Measurements from ENCODE around the gene IRF8. TPM values are rescaled to one million over a fixed set of nuclear protein-coding genes. Genes with fewer than 3 reads are reported as not detected.
A peak's percentile ranks its signal among the peaks of the same experiment; 100 is the strongest.

The IRF8 gene
- total RNA-seq, 1 donor from 2014 or later, result 0.59 TPM

DNA sequence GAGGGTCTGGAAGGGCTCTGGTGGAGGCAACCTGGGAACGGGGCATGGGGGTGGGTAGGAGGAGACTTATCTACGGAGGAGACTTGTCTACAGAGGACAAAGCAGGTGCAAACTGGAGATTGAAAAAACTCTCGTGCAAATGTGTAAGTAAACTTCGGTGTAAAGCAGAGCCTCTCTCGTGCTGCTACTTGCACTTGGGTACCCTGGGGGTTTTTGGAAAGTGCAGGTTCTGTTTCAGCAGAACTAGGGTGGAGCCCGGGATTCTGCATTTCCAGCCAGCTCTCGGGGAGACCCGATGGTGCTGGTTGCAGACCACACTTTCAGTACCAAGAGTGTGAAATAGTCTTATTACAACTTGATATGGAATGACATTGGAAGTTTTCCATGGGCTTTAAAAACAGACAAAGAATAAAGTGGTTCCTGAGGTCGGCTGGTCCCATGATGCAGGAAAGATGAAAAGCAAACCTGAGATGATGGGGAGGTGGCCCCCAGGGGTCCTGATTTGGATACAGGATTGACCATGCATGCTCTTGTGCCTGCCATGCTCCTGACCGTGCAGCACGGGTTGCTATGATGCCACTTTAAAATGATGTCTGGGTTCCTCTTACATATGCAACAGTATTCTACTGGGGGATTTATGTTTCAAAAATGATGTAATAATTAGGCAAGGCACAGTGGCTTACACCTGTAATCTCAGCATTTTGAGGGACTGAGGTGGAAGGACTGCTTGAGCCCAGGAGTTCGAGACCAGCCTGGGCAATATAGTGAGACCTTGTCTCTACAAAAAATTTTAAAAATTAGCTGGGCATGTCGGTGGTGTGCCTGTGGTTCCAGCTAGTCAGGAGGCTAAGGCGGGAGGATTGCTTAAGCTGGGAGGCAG, 69.3 kb downstream of the IRF8 start:
- peaks cover 49% of the 10 kb centered on the region for H3K27me3 Mint-ChIP-seq (ENCODE audit: low read depth, unreplicated experiment)
- H3K9me3 ChIP-seq (ENCODE audit: insufficient read depth, low read depth, low read length), result no peaks in the 10 kb centered on the region
- no peak overlapping the region for H3K4me2 ChIP-seq (ENCODE audit: low read length)
- H3K9me3 Mint-ChIP-seq (ENCODE audit: unreplicated experiment), result peaks cover 4% of the 10 kb centered on the region
- no peak overlapping the region for H2AFZ ChIP-seq (ENCODE audit: low read depth, low read length)
- no peaks in the 10 kb centered on the region for H3K79me2 ChIP-seq (ENCODE audit: insufficient read depth, low read length)
- no peaks in the 10 kb centered on the region for H4K20me1 ChIP-seq (ENCODE audit: insufficient read depth, low read length)
- peaks cover 39% of the 10 kb centered on the region for H3K4me1 Mint-ChIP-seq (ENCODE audit: low read depth, unreplicated experiment)
- peaks cover 3% of the 10 kb centered on the region for H3K36me3 Mint-ChIP-seq (ENCODE audit: low read depth, unreplicated experiment)
- no peak overlapping the region for H3K9ac ChIP-seq (ENCODE audit: low read length)
- no peak for TF ChIP-seq EZH2 (IDR thresholded peaks at IDR 0.05; ENCODE audit: insufficient read depth, low read length)
- TF ChIP-seq, protein P1, sequence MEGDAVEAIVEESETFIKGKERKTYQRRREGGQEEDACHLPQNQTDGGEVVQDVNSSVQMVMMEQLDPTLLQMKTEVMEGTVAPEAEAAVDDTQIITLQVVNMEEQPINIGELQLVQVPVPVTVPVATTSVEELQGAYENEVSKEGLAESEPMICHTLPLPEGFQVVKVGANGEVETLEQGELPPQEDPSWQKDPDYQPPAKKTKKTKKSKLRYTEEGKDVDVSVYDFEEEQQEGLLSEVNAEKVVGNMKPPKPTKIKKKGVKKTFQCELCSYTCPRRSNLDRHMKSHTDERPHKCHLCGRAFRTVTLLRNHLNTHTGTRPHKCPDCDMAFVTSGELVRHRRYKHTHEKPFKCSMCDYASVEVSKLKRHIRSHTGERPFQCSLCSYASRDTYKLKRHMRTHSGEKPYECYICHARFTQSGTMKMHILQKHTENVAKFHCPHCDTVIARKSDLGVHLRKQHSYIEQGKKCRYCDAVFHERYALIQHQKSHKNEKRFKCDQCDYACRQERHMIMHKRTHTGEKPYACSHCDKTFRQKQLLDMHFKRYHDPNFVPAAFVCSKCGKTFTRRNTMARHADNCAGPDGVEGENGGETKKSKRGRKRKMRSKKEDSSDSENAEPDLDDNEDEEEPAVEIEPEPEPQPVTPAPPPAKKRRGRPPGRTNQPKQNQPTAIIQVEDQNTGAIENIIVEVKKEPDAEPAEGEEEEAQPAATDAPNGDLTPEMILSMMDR (IDR thresholded peaks at IDR 0.05; ENCODE audit: insufficient read depth, low read depth, low read length), result no peak
- H3K36me3 ChIP-seq (ENCODE audit: insufficient read depth, low read length), result no peaks in the 10 kb centered on the region
- DNase-seq (ENCODE audit: low read depth) (no peak), FAIRE-seq (no peak)
- H3K27ac Mint-ChIP-seq (ENCODE audit: unreplicated experiment), result peak overlapping the region; percentile 83
- H3K4me3 ChIP-seq (ENCODE audit: insufficient read depth, low read depth, low read length), result no peak overlapping the region
- no peak overlapping the region for H3K27ac ChIP-seq (ENCODE audit: low read depth, low read length)
- H3K4me3 Mint-ChIP-seq (ENCODE audit: unreplicated experiment), result no peak overlapping the region
- H3K27me3 ChIP-seq (ENCODE audit: insufficient read depth, low read length), result peaks cover 22% of the 10 kb centered on the region
- peaks cover 13% of the 10 kb centered on the region for H3K4me1 ChIP-seq (ENCODE audit: insufficient read depth, low read length)

DNA sequence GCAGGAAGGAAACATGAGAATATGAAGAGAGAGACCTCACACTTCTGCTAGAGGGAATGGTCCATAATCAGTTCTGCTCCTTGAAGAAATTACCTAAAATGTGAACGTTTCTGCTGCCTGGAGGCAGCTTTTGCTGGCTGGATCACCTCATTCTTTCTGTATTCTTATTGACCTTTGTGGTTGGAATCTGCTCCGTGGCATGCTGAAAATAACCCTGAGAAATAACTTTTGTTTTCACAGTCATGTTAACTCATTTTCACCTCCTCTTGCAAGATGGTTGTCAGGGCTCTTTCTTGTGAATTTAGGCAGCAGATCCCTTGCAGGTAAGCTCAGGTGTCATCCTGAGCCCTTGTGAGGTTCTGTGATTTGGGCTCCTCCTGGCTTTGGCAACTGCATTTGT, 70.2 kb downstream of the IRF8 start:
- Histone ChIP-seq H3K4me3 (ENCODE audit: insufficient read depth, low read depth, low read length) (no peak overlapping the region), H3K27ac (ENCODE audit: low read depth, low read length) (no peak overlapping the region), H3K79me2 (ENCODE audit: insufficient read depth, low read length) (no peaks in the 10 kb centered on the region), H3K9me3 (ENCODE audit: insufficient read depth, low read depth, low read length) (no peaks in the 10 kb centered on the region), H3K27me3 (ENCODE audit: insufficient read depth, low read length) (peaks cover 15% of the 10 kb centered on the region), H2AFZ (ENCODE audit: low read depth, low read length) (no peak overlapping the region), H3K4me2 (ENCODE audit: low read length) (peak overlapping the region; percentile 64), H3K9ac (ENCODE audit: low read length) (no peak overlapping the region), H3K36me3 (ENCODE audit: insufficient read depth, low read length) (no peaks in the 10 kb centered on the region), H4K20me1 (ENCODE audit: insufficient read depth, low read length) (no peaks in the 10 kb centered on the region), H3K4me1 (ENCODE audit: insufficient read depth, low read length) (peaks cover 13% of the 10 kb centered on the region)
- H3K4me1 Mint-ChIP-seq (ENCODE audit: low read depth, unreplicated experiment), result peaks cover 39% of the 10 kb centered on the region
- peak overlapping the region; percentile 83 for H3K27ac Mint-ChIP-seq (ENCODE audit: unreplicated experiment)
- DNase-seq (ENCODE audit: low read depth) (peak; percentile 77), FAIRE-seq (no peak)
- peaks cover 43% of the 10 kb centered on the region for H3K27me3 Mint-ChIP-seq (ENCODE audit: low read depth, unreplicated experiment)
- no peak for TF ChIP-seq EZH2 (IDR thresholded peaks at IDR 0.05; ENCODE audit: insufficient read depth, low read length)
- TF ChIP-seq, protein P1 (IDR thresholded peaks at IDR 0.05; ENCODE audit: insufficient read depth, low read depth, low read length), result no peak
- peak overlapping the region; percentile 8 for H3K4me3 Mint-ChIP-seq (ENCODE audit: unreplicated experiment)
- H3K9me3 Mint-ChIP-seq (ENCODE audit: unreplicated experiment), result peaks cover 4% of the 10 kb centered on the region
- peaks cover 3% of the 10 kb centered on the region for H3K36me3 Mint-ChIP-seq (ENCODE audit: low read depth, unreplicated experiment)

DNA sequence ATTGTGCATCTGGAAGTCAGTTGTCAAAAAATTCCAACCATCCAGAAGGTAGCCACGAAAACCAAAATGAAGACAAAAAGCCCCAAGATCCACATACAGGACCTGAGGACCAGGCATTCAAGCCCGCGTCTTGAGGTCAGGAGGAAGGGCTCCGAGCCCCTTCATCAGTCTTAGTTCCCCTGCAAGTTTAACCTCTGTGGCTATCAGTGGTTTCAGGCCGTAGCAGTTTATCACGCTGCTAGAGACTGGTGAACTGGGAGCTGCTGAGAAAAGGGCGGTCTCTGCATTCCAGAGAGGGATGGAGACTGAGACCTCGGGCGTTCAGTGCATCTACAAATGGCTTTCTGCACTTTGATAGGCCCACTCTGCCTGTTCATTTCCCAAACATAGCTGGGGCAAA, 70.6 kb downstream of the IRF8 start:
- Histone ChIP-seq H3K9ac (ENCODE audit: low read length) (no peak overlapping the region), H3K36me3 (ENCODE audit: insufficient read depth, low read length) (no peaks in the 10 kb centered on the region), H2AFZ (ENCODE audit: low read depth, low read length) (no peak overlapping the region), H3K4me2 (ENCODE audit: low read length) (peak overlapping the region; percentile 64), H3K4me3 (ENCODE audit: insufficient read depth, low read depth, low read length) (no peak overlapping the region), H3K4me1 (ENCODE audit: insufficient read depth, low read length) (peaks cover 13% of the 10 kb centered on the region), H4K20me1 (ENCODE audit: insufficient read depth, low read length) (no peaks in the 10 kb centered on the region), H3K27me3 (ENCODE audit: insufficient read depth, low read length) (peaks cover 15% of the 10 kb centered on the region), H3K27ac (ENCODE audit: low read depth, low read length) (no peak overlapping the region), H3K79me2 (ENCODE audit: insufficient read depth, low read length) (no peaks in the 10 kb centered on the region), H3K9me3 (ENCODE audit: insufficient read depth, low read depth, low read length) (no peaks in the 10 kb centered on the region)
- H3K27me3 Mint-ChIP-seq (ENCODE audit: low read depth, unreplicated experiment), result peaks cover 39% of the 10 kb centered on the region
- peaks cover 39% of the 10 kb centered on the region for H3K4me1 Mint-ChIP-seq (ENCODE audit: low read depth, unreplicated experiment)
- DNase-seq (ENCODE audit: low read depth) (peak; percentile 80), FAIRE-seq (no peak)
- H3K36me3 Mint-ChIP-seq (ENCODE audit: low read depth, unreplicated experiment), result peaks cover 3% of the 10 kb centered on the region
- H3K27ac Mint-ChIP-seq (ENCODE audit: unreplicated experiment), result peak overlapping the region; percentile 83
- H3K9me3 Mint-ChIP-seq (ENCODE audit: unreplicated experiment), result peaks cover 6% of the 10 kb centered on the region
- no peak overlapping the region for H3K4me3 Mint-ChIP-seq (ENCODE audit: unreplicated experiment)
- TF ChIP-seq, protein P1 (IDR thresholded peaks at IDR 0.05; ENCODE audit: insufficient read depth, low read depth, low read length), result no peak
- TF ChIP-seq EZH2 (IDR thresholded peaks at IDR 0.05; ENCODE audit: insufficient read depth, low read length), result no peak

All from astrocyte (in vitro differentiated cells and primary cell).